ENCODE measurements around the gene SHD. TPM values are rescaled to one million over a fixed set of nuclear protein-coding genes. Genes with fewer than 3 reads are reported as not detected.
"Not testable (repeated sequence)": the region's sequence is repeated elsewhere in the genome, so short reads cannot be mapped to it uniquely, and the experiment has no call there.

SHD gene
- total and polyA plus RNA-seq, 5 donors = 23.9 to 75.1 (median 41.3) TPM

GRCh38 chr19:4241824-4242430, 37.1 kb upstream of the SHD start:
- no peaks in the 10 kb centered on the region for H3K27me3 ChIP-seq (ENCODE audit: control insufficient read depth, insufficient read depth)
- no peak overlapping the region for H3K4me3 ChIP-seq (ENCODE audit: low read length)
- no peaks in the 10 kb centered on the region for H3K4me1 ChIP-seq (ENCODE audit: control insufficient read depth, insufficient read depth, low read length)
- no peak for ATAC-seq
- no peaks in the 10 kb centered on the region for H3K9me3 ChIP-seq (ENCODE audit: control insufficient read depth, low read length)
- WGBS = 70% methylated on average over 5 of the region's 5 CpGs
- intact Hi-C loops (cut with DNase I) = no loop called here
- no peak for DNase-seq
- H3K27ac ChIP-seq (ENCODE audit: low read length) = no peak overlapping the region

GRCh38 chr19:4245938-4246337, 33.1 kb upstream of the SHD start:
- H3K27ac ChIP-seq (ENCODE audit: low read length); H3K27me3 ChIP-seq (ENCODE audit: control insufficient read depth, insufficient read depth); H3K9me3 ChIP-seq (ENCODE audit: control insufficient read depth, low read length); ATAC-seq; DNase-seq; H3K4me3 ChIP-seq (ENCODE audit: low read length); H3K4me1 ChIP-seq (ENCODE audit: control insufficient read depth, insufficient read depth, low read length); intact Hi-C loops (cut with DNase I): not testable (repeated sequence)
- 97% methylated on average over 6 of the region's 6 CpGs for WGBS

GRCh38 chr19:4246767-4247593, 32.1 kb upstream of the SHD start, which contains the start of gene YJU2:
Gene YJU2 (plus strand): TSS chr19:4247080. CDS start chr19:4247147, 67 bp downstream.
- whole genome bisulfite sequencing = under 1% methylated on average over 45 of the region's 45 CpGs

GRCh38 chr19:4256563-4256962, 22.5 kb upstream of the SHD start:
- Histone ChIP-seq H3K27me3 (ENCODE audit: control insufficient read depth, insufficient read depth) (no peaks in the 10 kb centered on the region), H3K4me3 (ENCODE audit: low read length) (no peak overlapping the region), H3K27ac (ENCODE audit: low read length) (no peak overlapping the region), H3K4me1 (ENCODE audit: control insufficient read depth, insufficient read depth, low read length) (no peaks in the 10 kb centered on the region), H3K9me3 (ENCODE audit: control insufficient read depth, low read length) (no peaks in the 10 kb centered on the region)
- 99% methylated on average over 4 of the region's 4 CpGs for WGBS
- intact Hi-C loops (cut with DNase I) = no loop called here
- DNase-seq (no peak), ATAC-seq (no peak)

More at GRCh38 chr19:4246767-4247593, 32.1 kb upstream of the SHD start, which contains the start of gene YJU2:
- peak; percentile 99 for DNase-seq
- Histone ChIP-seq H3K27me3 (ENCODE audit: control insufficient read depth, insufficient read depth) (no peaks in the 10 kb centered on the region), H3K9me3 (ENCODE audit: control insufficient read depth, low read length) (no peaks in the 10 kb centered on the region), H3K4me1 (ENCODE audit: control insufficient read depth, insufficient read depth, low read length) (no peaks in the 10 kb centered on the region), H3K4me3 (ENCODE audit: low read length) (peak within 1 kb of the TSS; percentile 78), H3K27ac (ENCODE audit: low read length) (peak within 1 kb of the TSS; percentile 99)
- intact Hi-C loops (cut with DNase I) = no loop called here
- ATAC-seq = peak; percentile 98 to 99

- Histone ChIP-seq H3K27ac (ENCODE audit: low read length) (no peak overlapping the region), H3K4me1 (ENCODE audit: control insufficient read depth, insufficient read depth, low read length) (no peaks in the 10 kb centered on the region), H3K4me3 (ENCODE audit: low read length) (no peak overlapping the region), H3K9me3 (ENCODE audit: control insufficient read depth, low read length) (no peaks in the 10 kb centered on the region), H3K27me3 (ENCODE audit: control insufficient read depth, insufficient read depth) (no peaks in the 10 kb centered on the region)
- DNase-seq (no peak), ATAC-seq (no peak)
- intact Hi-C loops (cut with DNase I) = no loop called here
- 97% methylated on average over 6 of the region's 6 CpGs for WGBS
Observed at GRCh38 chr19:4257025-4257424, 22.0 kb upstream of the SHD start.

GRCh38 chr19:4258181-4258580, 20.9 kb upstream of the SHD start:
- peak in 1 of 2 donors; percentile 30 for ATAC-seq

GRCh38 chr19:4260613-4261191, 18.4 kb upstream of the SHD start:
- Histone ChIP-seq H3K9me3 (ENCODE audit: control insufficient read depth, low read length) (no peaks in the 10 kb centered on the region), H3K27ac (ENCODE audit: low read length) (no peak overlapping the region), H3K27me3 (ENCODE audit: control insufficient read depth, insufficient read depth) (no peaks in the 10 kb centered on the region), H3K4me1 (ENCODE audit: control insufficient read depth, insufficient read depth, low read length) (no peaks in the 10 kb centered on the region), H3K4me3 (ENCODE audit: low read length) (no peak overlapping the region)
- intact Hi-C loops (cut with DNase I) = no loop called here
- WGBS = 91% methylated on average over 11 of the region's 11 CpGs
- DNase-seq (no peak), ATAC-seq (no peak)

More at GRCh38 chr19:4258181-4258580, 20.9 kb upstream of the SHD start:
- Histone ChIP-seq H3K4me3 (ENCODE audit: low read length) (no peak overlapping the region), H3K27me3 (ENCODE audit: control insufficient read depth, insufficient read depth) (no peaks in the 10 kb centered on the region), H3K4me1 (ENCODE audit: control insufficient read depth, insufficient read depth, low read length) (no peaks in the 10 kb centered on the region), H3K27ac (ENCODE audit: low read length) (no peak overlapping the region), H3K9me3 (ENCODE audit: control insufficient read depth, low read length) (no peaks in the 10 kb centered on the region)
- no peak for DNase-seq
- intact Hi-C loops (cut with DNase I) = no loop called here
- WGBS = 96% methylated on average over 28 of the region's 28 CpGs

- ATAC-seq = no peak
- H3K27ac ChIP-seq (ENCODE audit: low read length) = no peak overlapping the region
- DNase-seq = no peak
- H3K4me1 ChIP-seq (ENCODE audit: control insufficient read depth, insufficient read depth, low read length) = no peaks in the 10 kb centered on the region
- H3K9me3 ChIP-seq (ENCODE audit: control insufficient read depth, low read length) = no peaks in the 10 kb centered on the region
- intact Hi-C loops (cut with DNase I) = loop anchor here in 3 of 4 donors (5.0 kb wide), 2 partner anchors 87 to 137 kb away; partner anchors contain the start of genes CHAF1A (in 1 of the 3) and SH3GL1 (in 1 of the 3)
- H3K27me3 ChIP-seq (ENCODE audit: control insufficient read depth, insufficient read depth) = no peaks in the 10 kb centered on the region
- no peak overlapping the region for H3K4me3 ChIP-seq (ENCODE audit: low read length)
- 75% methylated on average over 4 of the region's 4 CpGs for WGBS
Observed at GRCh38 chr19:4264812-4265211, 14.3 kb upstream of the SHD start.

- Histone ChIP-seq H3K4me3 (ENCODE audit: low read length) (no peak overlapping the region), H3K9me3 (ENCODE audit: control insufficient read depth, low read length) (no peaks in the 10 kb centered on the region), H3K4me1 (ENCODE audit: control insufficient read depth, insufficient read depth, low read length) (no peaks in the 10 kb centered on the region), H3K27me3 (ENCODE audit: control insufficient read depth, insufficient read depth) (no peaks in the 10 kb centered on the region), H3K27ac (ENCODE audit: low read length) (no peak overlapping the region)
- ATAC-seq (no peak), DNase-seq (no peak)
- WGBS = 90% methylated on average over 18 of the region's 18 CpGs
- intact Hi-C loops (cut with DNase I) = loop anchor here in 3 of 4 donors (5.0 kb wide), 2 partner anchors 86 to 136 kb away; partner anchors contain the start of genes CHAF1A (in 1 of the 3) and SH3GL1 (in 1 of the 3)
Observed at GRCh38 chr19:4266253-4267000, 12.6 kb upstream of the SHD start.

GRCh38 chr19:4267101-4267900, 11.8 kb upstream of the SHD start:
- DNase-seq = peak; percentile 47 to 84 (median 79)
- Histone ChIP-seq H3K27ac (ENCODE audit: low read length) (no peak overlapping the region), H3K9me3 (ENCODE audit: control insufficient read depth, low read length) (no peaks in the 10 kb centered on the region), H3K4me1 (ENCODE audit: control insufficient read depth, insufficient read depth, low read length) (no peaks in the 10 kb centered on the region), H3K4me3 (ENCODE audit: low read length) (no peak overlapping the region), H3K27me3 (ENCODE audit: control insufficient read depth, insufficient read depth) (no peaks in the 10 kb centered on the region)
- peak; percentile 55 to 62 for ATAC-seq
- intact Hi-C loops (cut with DNase I) = loop anchor here in 3 of 4 donors (5.0 kb wide), 2 partner anchors 85 to 135 kb away; partner anchors contain the start of genes CHAF1A (in 1 of the 3) and SH3GL1 (in 1 of the 3)
- 38% methylated on average over 21 of the region's 21 CpGs for WGBS
